Mesodermal cell (in vitro differentiated cells): ENCODE results near the gene STIMATE.

ENCODE experiments used
- H3K27ac ChIP-seq: 2 replicates; pipeline ENCODE4 v1.7.0; 2013; ENCODE audit warnings: mild to moderate bottlenecking, low read depth, low read length, moderate library complexity; ENCODE audit not compliant: severe bottlenecking
- H3K36me3 ChIP-seq: 2 replicates; pipeline ENCODE4 v1.7.1; 2013; ENCODE audit warnings: mild to moderate bottlenecking, low read length, moderate library complexity; ENCODE audit not compliant: control insufficient read depth, insufficient read depth
- H3K4me1 ChIP-seq: one replicate; pipeline ENCODE4 v1.7.1; 2013; ENCODE audit warnings: mild to moderate bottlenecking, low read length; ENCODE audit not compliant: insufficient read depth, control insufficient read depth, poor library complexity, severe bottlenecking
- H3K4me3 ChIP-seq: 2 replicates; pipeline ENCODE4 v1.7.0; 2013; ENCODE audit warnings: low read length, control low read depth, mild to moderate bottlenecking; ENCODE audit not compliant: insufficient read depth, poor library complexity, severe bottlenecking; ENCODE audit errors: extremely low read depth
- H3K9me3 ChIP-seq: 2 replicates; pipeline ENCODE4 v1.7.1; 2013; ENCODE audit warnings: mild to moderate bottlenecking, low read length, moderate library complexity; ENCODE audit not compliant: control insufficient read depth
- WGBS, 2 experiments: methylation state at CpG; one replicate each; pipeline ENCODE4 v1.1.5; 2013; ENCODE audit warnings: missing lambda C conversion rate in 2 of 2; ENCODE audit not compliant: insufficient coverage in 2 of 2; 5-methylcytosine and 5-hydroxymethylcytosine counted together

STIMATE gene

GRCh38 chr3:52831500-52832301 lies 65.6 kb downstream of the STIMATE start:
- WGBS, 2 experiments, result 86 to 91% methylated on average over 20 to 21 of the region's 21 CpGs
- no peak overlapping the region for H3K27ac ChIP-seq

GRCh38 chr3:52830535-52831258 lies 66.7 kb downstream of the STIMATE start, which contains the start of gene ITIH4:
Gene ITIH4 (minus strand): TSS chr3:52830672. CDS start chr3:52830642, 30 bp downstream.
- no peak within 1 kb of the TSS for H3K27ac ChIP-seq

More at GRCh38 chr3:52831500-52832301, 65.6 kb downstream of the STIMATE start:
- Histone ChIP-seq H3K4me3 (no peak overlapping the region), H3K36me3 (no peaks in the 10 kb centered on the region), H3K9me3 (no peaks in the 10 kb centered on the region), H3K4me1 (peaks cover 13% of the 10 kb centered on the region)

GRCh38 chr3:52829906-52830463 lies 67.4 kb downstream of the STIMATE start:
- Histone ChIP-seq H3K4me3 (no peak overlapping the region), H3K27ac (no peak overlapping the region), H3K9me3 (no peaks in the 10 kb centered on the region), H3K36me3 (no peaks in the 10 kb centered on the region), H3K4me1 (peaks cover 7% of the 10 kb centered on the region)
- WGBS, 2 experiments, result 93 to 95% methylated on average over 5 to 8 of the region's 10 CpGs

More at GRCh38 chr3:52830535-52831258, 66.7 kb downstream of the STIMATE start, which contains the start of gene ITIH4:
- Histone ChIP-seq H3K4me1 (peaks cover 13% of the 10 kb centered on the region), H3K9me3 (no peaks in the 10 kb centered on the region), H3K36me3 (no peaks in the 10 kb centered on the region), H3K4me3 (no peak within 1 kb of the TSS)
- 84 to 89% methylated on average over 11 to 15 of the region's 16 CpGs for WGBS, 2 experiments

- H3K9me3 ChIP-seq, result no peaks in the 10 kb centered on the region
- no peak overlapping the region for H3K4me3 ChIP-seq
- WGBS, 2 experiments, result 88 to 100% methylated on average over 2 to 3 of the region's 3 CpGs
- H3K4me1 ChIP-seq, result peaks cover 2% of the 10 kb centered on the region
- no peak overlapping the region for H3K27ac ChIP-seq
- no peaks in the 10 kb centered on the region for H3K36me3 ChIP-seq
These were observed 67.9 kb downstream of the STIMATE start for GRCh38 chr3:52829482-52829881.

- Histone ChIP-seq H3K9me3 (no peaks in the 10 kb centered on the region), H3K4me1 (no peaks in the 10 kb centered on the region), H3K4me3 (no peak overlapping the region), H3K27ac (no peak overlapping the region), H3K36me3 (no peaks in the 10 kb centered on the region)
- WGBS, 2 experiments, result 70 to 76% methylated on average over 9 to 10 of the region's 10 CpGs
These were observed 69.4 kb downstream of the STIMATE start for GRCh38 chr3:52827866-52828376.

- H3K9me3 ChIP-seq, result no peaks in the 10 kb centered on the region
- no peaks in the 10 kb centered on the region for H3K36me3 ChIP-seq
- 62 to 65% methylated on average over 7 of the region's 9 CpGs for WGBS, 2 experiments
- no peaks in the 10 kb centered on the region for H3K4me1 ChIP-seq
- no peak overlapping the region for H3K27ac ChIP-seq
- no peak overlapping the region for H3K4me3 ChIP-seq
These were observed 69.9 kb downstream of the STIMATE start for GRCh38 chr3:52827441-52827840.

- Histone ChIP-seq H3K27ac (no peak overlapping the region), H3K4me1 (peaks cover 1% of the 10 kb centered on the region), H3K9me3 (no peaks in the 10 kb centered on the region), H3K4me3 (no peak overlapping the region), H3K36me3 (no peaks in the 10 kb centered on the region)
- WGBS, 2 experiments, result 89 to 97% methylated on average over 9 to 10 of the region's 10 CpGs
These were observed 73.3 kb downstream of the STIMATE start for GRCh38 chr3:52824037-52824436.

GRCh38 chr3:52822363-52822762 lies 75.0 kb downstream of the STIMATE start:
- Histone ChIP-seq H3K36me3 (no peaks in the 10 kb centered on the region), H3K4me1 (peaks cover 15% of the 10 kb centered on the region), H3K9me3 (no peaks in the 10 kb centered on the region), H3K27ac (no peak overlapping the region), H3K4me3 (no peak overlapping the region)
- 95 to 100% methylated on average over 4 to 5 of the region's 5 CpGs for WGBS, 2 experiments

GRCh38 chr3:52820736-52821135 lies 76.6 kb downstream of the STIMATE start:
- Histone ChIP-seq H3K9me3 (no peaks in the 10 kb centered on the region), H3K27ac (no peak overlapping the region)
- WGBS, 2 experiments, result 61 to 62% methylated on average over 8 to 11 of the region's 11 CpGs

GRCh38 chr3:52819936-52820335 lies 77.4 kb downstream of the STIMATE start:
- Histone ChIP-seq H3K4me3 (no peak overlapping the region), H3K36me3 (no peaks in the 10 kb centered on the region), H3K9me3 (no peaks in the 10 kb centered on the region), H3K27ac (no peak overlapping the region), H3K4me1 (peaks cover 18% of the 10 kb centered on the region)
- 64 to 67% methylated on average over 2 of the region's 2 CpGs for WGBS, 2 experiments

More at GRCh38 chr3:52820736-52821135, 76.6 kb downstream of the STIMATE start:
- Histone ChIP-seq H3K4me3 (no peak overlapping the region), H3K36me3 (no peaks in the 10 kb centered on the region), H3K4me1 (peaks cover 18% of the 10 kb centered on the region)
